ENCODE measurements around the gene RASL10B.

Gene RASL10B

GRCh38 chr17:35766489-35766877 is 35.0 kb downstream of the RASL10B start:
- in situ Hi-C loops (cut with MboI; ENCODE audit: low pct_unique_long_range_greater_than_20kb, low sequenced_read_pairs, unreplicated experiment), result no loop called here
- no peak for TF ChIP-seq CTCF (IDR thresholded peaks at IDR 0.05; ENCODE audit: extremely low read depth, insufficient read depth, missing control alignments)
- no peak for DNase-seq (ENCODE audit: low spot score)

- peak; percentile 46 for TF ChIP-seq CTCF (IDR thresholded peaks at IDR 0.05; ENCODE audit: extremely low read depth, insufficient read depth, missing control alignments)
- in situ Hi-C loops (cut with MboI; ENCODE audit: low pct_unique_long_range_greater_than_20kb, low sequenced_read_pairs, unreplicated experiment), result no loop called here
- DNase-seq (ENCODE audit: low spot score), result peak; percentile 80
These were observed 35.6 kb downstream of the RASL10B start for GRCh38 chr17:35766903-35767510.

GRCh38 chr17:35768797-35769196 is 37.4 kb downstream of the RASL10B start:
- in situ Hi-C loops (cut with MboI; ENCODE audit: low pct_unique_long_range_greater_than_20kb, low sequenced_read_pairs, unreplicated experiment), result no loop called here
- no peak for DNase-seq (ENCODE audit: low spot score)
- no peak for TF ChIP-seq CTCF (IDR thresholded peaks at IDR 0.05; ENCODE audit: extremely low read depth, insufficient read depth, missing control alignments)

GRCh38 chr17:35769895-35770486 is 38.6 kb downstream of the RASL10B start:
- peak; percentile 29 for TF ChIP-seq CTCF (IDR thresholded peaks at IDR 0.05; ENCODE audit: extremely low read depth, insufficient read depth, missing control alignments)
- DNase-seq (ENCODE audit: low spot score), result no peak
- in situ Hi-C loops (cut with MboI; ENCODE audit: low pct_unique_long_range_greater_than_20kb, low sequenced_read_pairs, unreplicated experiment), result no loop called here

- no peak for TF ChIP-seq CTCF (IDR thresholded peaks at IDR 0.05; ENCODE audit: extremely low read depth, insufficient read depth, missing control alignments)
These were observed 41.7 kb downstream of the RASL10B start for GRCh38 chr17:35773129-35773528.

GRCh38 chr17:35773679-35774425 is 42.4 kb downstream of the RASL10B start:
- DNase-seq (ENCODE audit: low spot score), result no peak
- in situ Hi-C loops (cut with MboI; ENCODE audit: low pct_unique_long_range_greater_than_20kb, low sequenced_read_pairs, unreplicated experiment), result no loop called here
- no peak for TF ChIP-seq CTCF (IDR thresholded peaks at IDR 0.05; ENCODE audit: extremely low read depth, insufficient read depth, missing control alignments)

More at GRCh38 chr17:35773129-35773528, 41.7 kb downstream of the RASL10B start:
- no peak for DNase-seq (ENCODE audit: low spot score)
- in situ Hi-C loops (cut with MboI; ENCODE audit: low pct_unique_long_range_greater_than_20kb, low sequenced_read_pairs, unreplicated experiment), result no loop called here
